WTC11 (cell line): Measurements from ENCODE around the gene TNIK. TPM values are rescaled to one million over a fixed set of nuclear protein-coding genes. Genes with fewer than 3 reads are reported as not detected.
A peak's percentile ranks its signal among the peaks of the same experiment; 100 is the strongest.

Experiments
- ATAC-seq: fragments of 200-7000 bp; cut with Tn5 transposase; 2 replicates; pipeline ENCODE4 v1.10.0; 2021; ENCODE audit warnings: mild to moderate bottlenecking, moderate library complexity
- CTCF ChIA-PET: fragments of 300-600 bp; sonication (Branson Sonifier 250); formaldehyde crosslinking; loops from one replicate; lab custom pipeline; 2021; ENCODE audit warnings: antibody characterized with exemption; lab: Charles Lee
- POLR2A ChIA-PET: fragments of 350-600 bp; sonication (Branson Sonifier 250); formaldehyde crosslinking; loops from one replicate; lab custom pipeline; 2021; ENCODE audit warnings: antibody characterized with exemption; lab: Charles Lee
- DNase-seq: peaks from one replicate; pipeline ENCODE4 v3.0.0; 2021; ENCODE audit warnings: low spot score
- H3K27ac Mint-ChIP-seq: 2 replicates; pipeline ENCODE4 v1.8.0; 2021; ENCODE audit warnings: mixed read lengths
- H3K27me3 Mint-ChIP-seq: 2 replicates; pipeline ENCODE4 v1.8.0; 2021; ENCODE audit warnings: low read depth, mild to moderate bottlenecking, moderate library complexity, mixed read lengths
- H3K36me3 Mint-ChIP-seq: 2 replicates; pipeline ENCODE4 v1.8.0; 2021; ENCODE audit warnings: mixed read lengths
- H3K4me1 Mint-ChIP-seq: 2 replicates; pipeline ENCODE4 v1.8.0; 2022; ENCODE audit warnings: mixed read lengths
- H3K4me3 Mint-ChIP-seq: 2 replicates; pipeline ENCODE4 v1.8.0; 2021; ENCODE audit warnings: mild to moderate bottlenecking, moderate library complexity, mixed read lengths
- H3K9me3 Mint-ChIP-seq: 2 replicates; pipeline ENCODE4 v1.8.0; 2021; ENCODE audit warnings: mixed read lengths
- ARID4B ChIP-seq: sonication (generic); formaldehyde crosslinking; IDR thresholded peaks from 2 replicates; pipeline ENCODE4 v1.8.0; 2023; ENCODE audit warnings: missing genetic modification reagents, mild to moderate bottlenecking, borderline replicate concordance
- ATF1 ChIP-seq: sonication (generic); formaldehyde crosslinking; IDR thresholded peaks from 2 replicates; pipeline ENCODE4 v1.8.1; 2023; ENCODE audit warnings: mild to moderate bottlenecking, moderate library complexity, missing genetic modification reagents
- CDX4 ChIP-seq: fragments of 250-450 bp; sonication (Bioruptor Pico); IDR thresholded peaks from 2 replicates; pipeline ENCODE4 v1.9.0; 2021; ENCODE audit warnings: moderate library complexity, mild to moderate bottlenecking, inconsistent platforms, borderline replicate concordance
- CREM ChIP-seq: sonication (generic); formaldehyde crosslinking; IDR thresholded peaks from 2 replicates; pipeline ENCODE4 v1.8.1; 2022; ENCODE audit warnings: mild to moderate bottlenecking, missing genetic modification reagents, moderate library complexity
- CTCF ChIP-seq: fragments of 200-600 bp; IDR thresholded peaks from 2 replicates; pipeline ENCODE4 v1.8.0; 2022; ENCODE audit warnings: antibody characterized with exemption
- E2F1 ChIP-seq: sonication (generic); formaldehyde crosslinking; IDR thresholded peaks from 2 replicates; pipeline ENCODE4 v1.8.0; 2022; ENCODE audit warnings: mild to moderate bottlenecking, missing genetic modification reagents
- EMX1 ChIP-seq: fragments of 250-450 bp; sonication (Bioruptor Pico); IDR thresholded peaks from 2 replicates; pipeline ENCODE4 v1.8.0; 2021; ENCODE audit warnings: mild to moderate bottlenecking
- ERG ChIP-seq: fragments of 250-450 bp; sonication (Bioruptor Pico); IDR thresholded peaks from 2 replicates; pipeline ENCODE4 v1.8.0; 2021; ENCODE audit warnings: mild to moderate bottlenecking
- FOXK1 ChIP-seq: sonication (generic); formaldehyde crosslinking; IDR thresholded peaks from 2 replicates; pipeline ENCODE4 v1.8.0; 2022; ENCODE audit warnings: mild to moderate bottlenecking, moderate library complexity, missing genetic modification reagents
- FOXP1 ChIP-seq: sonication (generic); formaldehyde crosslinking; IDR thresholded peaks from 2 replicates; pipeline ENCODE4 v1.8.0; 2022; ENCODE audit warnings: missing genetic modification reagents, mild to moderate bottlenecking, moderate library complexity, borderline replicate concordance
- HMGA2 ChIP-seq: fragments of 250-450 bp; sonication (Bioruptor Pico); IDR thresholded peaks from 2 replicates; pipeline ENCODE4 v1.4.0; 2021; ENCODE audit warnings: mild to moderate bottlenecking, moderate library complexity
- MYBL2 ChIP-seq: sonication (generic); formaldehyde crosslinking; IDR thresholded peaks from 2 replicates; pipeline ENCODE4 v1.8.1; 2023; ENCODE audit warnings: mild to moderate bottlenecking, moderate library complexity, missing genetic modification reagents
- NFATC4 ChIP-seq: fragments of 250-450 bp; sonication (Bioruptor Pico); IDR thresholded peaks from 2 replicates; pipeline ENCODE4 v1.9.0; 2021; ENCODE audit warnings: mild to moderate bottlenecking
- NFYB ChIP-seq: sonication (generic); formaldehyde crosslinking; conservative IDR thresholded peaks from 2 replicates; pipeline ENCODE4 v1.8.0; 2022; ENCODE audit warnings: low read depth, missing genetic modification reagents
- NR1H2 ChIP-seq: sonication (generic); formaldehyde crosslinking; IDR thresholded peaks from 2 replicates; pipeline ENCODE4 v1.9.0; 2021; ENCODE audit warnings: mild to moderate bottlenecking, moderate library complexity, missing genetic modification reagents
- NR2C2 ChIP-seq: sonication (generic); formaldehyde crosslinking; IDR thresholded peaks from 2 replicates; pipeline ENCODE4 v1.8.0; 2022; ENCODE audit warnings: mild to moderate bottlenecking, missing genetic modification reagents
- STAT6 ChIP-seq: sonication (generic); formaldehyde crosslinking; conservative IDR thresholded peaks from 2 replicates; pipeline ENCODE4 v1.8.1; 2023; ENCODE audit warnings: mild to moderate bottlenecking, low read depth, missing genetic modification reagents, moderate library complexity
- TEAD1 ChIP-seq: sonication (generic); formaldehyde crosslinking; IDR thresholded peaks from 2 replicates; pipeline ENCODE4 v1.8.0; 2022; ENCODE audit warnings: mild to moderate bottlenecking, missing genetic modification reagents
- ZNF281 ChIP-seq: sonication (generic); formaldehyde crosslinking; IDR thresholded peaks from 2 replicates; pipeline ENCODE4 v1.8.0; 2023; ENCODE audit warnings: mild to moderate bottlenecking, missing genetic modification reagents
- ZNF423 ChIP-seq: fragments of 250-450 bp; sonication (Bioruptor Pico); IDR thresholded peaks from 2 replicates; pipeline ENCODE4 v2.1.2; 2022; ENCODE audit warnings: mild to moderate bottlenecking, moderate library complexity
- total RNA-seq: library from RNA; stranded (reverse); gene quantifications from 3 replicates; pipeline ENCODE4 v1.2.3, GENCODE V29; 2021

The TNIK gene
- total RNA-seq, 1 experiment from 2014 or later: 50.3 TPM

GRCh38 chr3:171186817-171187500, 273.2 kb downstream of the TNIK start:
- H3K36me3 Mint-ChIP-seq: peaks cover 8% of the 10 kb centered on the region; the same call in 1 of the 2 replicates
- DNase-seq (no peak), ATAC-seq (peak; percentile 71)
- no peaks in the 10 kb centered on the region for H3K9me3 Mint-ChIP-seq
- H3K27ac Mint-ChIP-seq: peak overlapping the region; percentile 32; the same call in 1 of the 2 replicates
- TF ChIP-seq ATF1 (CRISPR knock-in tag) (no peak), ARID4B (CRISPR knock-in tag) (no peak), CREM (CRISPR knock-in tag) (no peak), NR2C2 (CRISPR knock-in tag) (no peak), CDX4 (CRISPR knock-in tag) (no peak), EMX1 (CRISPR knock-in tag) (no peak), FOXP1 (no peak), HMGA2 (no peak), ZNF281 (CRISPR knock-in tag) (no peak), NFYB (CRISPR knock-in tag) (no peak), NR1H2 (no peak), STAT6 (no peak), NFATC4 (no peak), ZNF423 (CRISPR knock-in tag) (no peak), FOXK1 (no peak), ERG (no peak), E2F1 (CRISPR knock-in tag) (no peak), CTCF (no peak), MYBL2 (CRISPR knock-in tag) (no peak), TEAD1 (CRISPR knock-in tag) (no peak)
- ChIA-PET POLR2A (interaction anchor here (0.9 kb wide), 1 partner anchor 255 kb away, joined by 3 read pairs; no protein-coding TSS in a partner anchor), CTCF (interaction anchor here (0.7 to 1.6 kb wide), 11 partner anchors 9 to 379 kb away, joined by 3 to 10 read pairs (median 4); no protein-coding TSS in a partner anchor)
- H3K4me1 Mint-ChIP-seq: peaks cover 29% of the 10 kb centered on the region
- no peaks in the 10 kb centered on the region for H3K27me3 Mint-ChIP-seq
- peak overlapping the region; percentile 29; the same call in 1 of the 2 replicates for H3K4me3 Mint-ChIP-seq
